ENCODE measurements around the gene HNMT.

Gene HNMT

GRCh38 chr2:138023976-138024375, 59.7 kb downstream of the HNMT start:
- Histone ChIP-seq H3K36me3 (ENCODE audit: control insufficient read depth in 2 of 2, insufficient read depth in 2 of 2, low read length in 2 of 2) (no peaks in the 10 kb centered on the region), H3K27me3 (ENCODE audit: control insufficient read depth in 1 of 2, insufficient read depth in 2 of 2, low read length in 2 of 2) (no peaks in the 10 kb centered on the region), H3K27ac (ENCODE audit: low read length) (no peak overlapping the region), H3K4me3 (ENCODE audit: low read length in 2 of 2) (no peak overlapping the region), H3K9me3 (ENCODE audit: control insufficient read depth in 2 of 2, low read length in 2 of 2) (no peaks in the 10 kb centered on the region), H3K9ac (ENCODE audit: low read length in 2 of 2) (no peak overlapping the region), H3K4me1 (ENCODE audit: control insufficient read depth, insufficient read depth, low read length) (no peaks in the 10 kb centered on the region)

DNA sequence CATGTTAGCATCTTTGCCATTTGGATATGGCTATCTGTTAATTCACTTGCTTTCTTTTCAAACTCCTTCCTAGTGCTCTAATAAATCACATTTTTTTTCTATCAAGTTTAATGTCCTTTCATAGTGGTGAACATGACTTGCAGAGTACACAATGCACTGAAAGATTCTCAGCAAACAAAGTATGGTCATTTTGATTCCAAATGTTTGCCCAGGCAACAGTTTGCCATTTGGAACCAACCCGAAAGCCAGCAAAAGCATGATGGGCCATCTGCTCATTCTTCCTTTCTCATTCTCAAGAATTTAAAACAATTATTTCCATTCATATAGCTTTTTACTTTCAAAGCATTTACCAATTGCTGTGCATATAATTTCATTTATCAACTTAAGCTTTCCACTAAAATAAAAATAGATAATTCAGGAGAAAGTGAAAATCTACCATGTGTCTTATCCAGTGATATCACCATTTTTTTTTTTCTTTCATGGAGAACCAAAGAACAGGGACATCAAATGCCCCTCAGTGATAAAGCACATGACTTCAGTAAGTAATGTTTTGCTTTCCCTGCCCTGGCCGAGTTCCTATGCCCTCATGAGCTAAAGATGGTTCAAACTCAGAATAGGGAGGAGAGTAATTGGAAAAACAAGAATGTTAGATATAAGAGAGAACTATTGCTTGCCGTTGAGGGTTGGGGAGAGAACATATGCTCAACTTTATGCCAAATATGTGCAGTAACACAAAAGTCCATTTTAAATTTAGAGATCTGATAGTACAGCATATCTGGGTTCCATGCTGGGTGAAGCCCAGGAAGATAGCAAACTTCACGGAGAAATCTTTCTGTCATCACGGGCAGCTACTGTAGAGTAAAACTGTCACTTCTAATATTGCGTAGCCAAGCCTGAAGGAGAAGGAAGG, 62.1 kb downstream of the HNMT start:
- no peak overlapping the region for H3K27ac ChIP-seq (ENCODE audit: low read length)
- no peaks in the 10 kb centered on the region for H3K36me3 ChIP-seq (ENCODE audit: control insufficient read depth in 2 of 2, insufficient read depth in 2 of 2, low read length in 2 of 2)
- no peaks in the 10 kb centered on the region for H3K4me1 ChIP-seq (ENCODE audit: control insufficient read depth, insufficient read depth, low read length)
- no peak overlapping the region for H3K4me3 ChIP-seq (ENCODE audit: low read length in 2 of 2)
- no peaks in the 10 kb centered on the region for H3K27me3 ChIP-seq (ENCODE audit: control insufficient read depth in 1 of 2, insufficient read depth in 2 of 2, low read length in 2 of 2)
- no peak overlapping the region for H3K9ac ChIP-seq (ENCODE audit: low read length in 2 of 2)
- no peaks in the 10 kb centered on the region for H3K9me3 ChIP-seq (ENCODE audit: control insufficient read depth in 2 of 2, low read length in 2 of 2)

- Histone ChIP-seq H3K4me1 (ENCODE audit: control insufficient read depth, insufficient read depth, low read length) (no peaks in the 10 kb centered on the region), H3K9me3 (ENCODE audit: control insufficient read depth in 2 of 2, low read length in 2 of 2) (no peaks in the 10 kb centered on the region), H3K27me3 (ENCODE audit: control insufficient read depth in 1 of 2, insufficient read depth in 2 of 2, low read length in 2 of 2) (no peaks in the 10 kb centered on the region), H3K4me3 (ENCODE audit: low read length in 2 of 2) (no peak overlapping the region), H3K27ac (ENCODE audit: low read length) (no peak overlapping the region), H3K9ac (ENCODE audit: low read length in 2 of 2) (no peak overlapping the region), H3K36me3 (ENCODE audit: control insufficient read depth in 2 of 2, insufficient read depth in 2 of 2, low read length in 2 of 2) (no peaks in the 10 kb centered on the region)
Measured at GRCh38 chr2:138028538-138028937, 64.3 kb downstream of the HNMT start.

GRCh38 chr2:138029276-138029675, 65.0 kb downstream of the HNMT start:
- Histone ChIP-seq H3K27me3 (ENCODE audit: control insufficient read depth in 1 of 2, insufficient read depth in 2 of 2, low read length in 2 of 2) (no peaks in the 10 kb centered on the region), H3K4me1 (ENCODE audit: control insufficient read depth, insufficient read depth, low read length) (no peaks in the 10 kb centered on the region), H3K4me3 (ENCODE audit: low read length in 2 of 2) (no peak overlapping the region), H3K9me3 (ENCODE audit: control insufficient read depth in 2 of 2, low read length in 2 of 2) (no peaks in the 10 kb centered on the region), H3K36me3 (ENCODE audit: control insufficient read depth in 2 of 2, insufficient read depth in 2 of 2, low read length in 2 of 2) (no peaks in the 10 kb centered on the region), H3K9ac (ENCODE audit: low read length in 2 of 2) (no peak overlapping the region), H3K27ac (ENCODE audit: low read length) (no peak overlapping the region)

DNA sequence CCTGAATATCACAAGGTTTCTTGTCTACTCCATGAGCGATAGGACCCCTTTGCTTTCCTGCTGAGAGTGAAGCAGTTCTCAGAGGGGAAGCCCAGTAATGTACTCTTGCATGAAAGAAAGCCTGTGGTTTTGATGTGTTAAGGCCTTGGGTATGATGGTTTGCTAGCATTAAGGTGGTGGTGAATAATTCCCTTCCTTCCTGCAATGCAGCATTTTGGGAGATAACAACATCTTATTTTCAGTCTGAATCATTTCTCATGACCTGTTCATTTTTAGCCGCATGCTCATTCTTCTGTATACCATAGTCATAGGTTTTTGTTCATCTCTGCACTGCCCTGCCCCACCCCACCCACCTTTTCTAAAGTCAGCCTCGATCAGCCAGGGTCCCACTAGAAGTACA, 66.2 kb downstream of the HNMT start:
- H3K4me1 ChIP-seq (ENCODE audit: control insufficient read depth, insufficient read depth, low read length): no peaks in the 10 kb centered on the region
- H3K9me3 ChIP-seq (ENCODE audit: control insufficient read depth in 2 of 2, low read length in 2 of 2): no peaks in the 10 kb centered on the region
- H3K36me3 ChIP-seq (ENCODE audit: control insufficient read depth in 2 of 2, insufficient read depth in 2 of 2, low read length in 2 of 2): no peaks in the 10 kb centered on the region
- H3K27me3 ChIP-seq (ENCODE audit: control insufficient read depth in 1 of 2, insufficient read depth in 2 of 2, low read length in 2 of 2): no peaks in the 10 kb centered on the region
- no peak overlapping the region for H3K27ac ChIP-seq (ENCODE audit: low read length)
- H3K4me3 ChIP-seq (ENCODE audit: low read length in 2 of 2): no peak overlapping the region
- no peak overlapping the region for H3K9ac ChIP-seq (ENCODE audit: low read length in 2 of 2)

GRCh38 chr2:138032334-138032733, 68.1 kb downstream of the HNMT start:
- no peaks in the 10 kb centered on the region for H3K9me3 ChIP-seq (ENCODE audit: control insufficient read depth in 2 of 2, low read length in 2 of 2)
- H3K27ac ChIP-seq (ENCODE audit: low read length): no peak overlapping the region
- no peaks in the 10 kb centered on the region for H3K4me1 ChIP-seq (ENCODE audit: control insufficient read depth, insufficient read depth, low read length)
- H3K36me3 ChIP-seq (ENCODE audit: control insufficient read depth in 2 of 2, insufficient read depth in 2 of 2, low read length in 2 of 2): no peaks in the 10 kb centered on the region
- no peaks in the 10 kb centered on the region for H3K27me3 ChIP-seq (ENCODE audit: control insufficient read depth in 1 of 2, insufficient read depth in 2 of 2, low read length in 2 of 2)
- H3K9ac ChIP-seq (ENCODE audit: low read length in 2 of 2): no peak overlapping the region
- no peak overlapping the region for H3K4me3 ChIP-seq (ENCODE audit: low read length in 2 of 2)

DNA sequence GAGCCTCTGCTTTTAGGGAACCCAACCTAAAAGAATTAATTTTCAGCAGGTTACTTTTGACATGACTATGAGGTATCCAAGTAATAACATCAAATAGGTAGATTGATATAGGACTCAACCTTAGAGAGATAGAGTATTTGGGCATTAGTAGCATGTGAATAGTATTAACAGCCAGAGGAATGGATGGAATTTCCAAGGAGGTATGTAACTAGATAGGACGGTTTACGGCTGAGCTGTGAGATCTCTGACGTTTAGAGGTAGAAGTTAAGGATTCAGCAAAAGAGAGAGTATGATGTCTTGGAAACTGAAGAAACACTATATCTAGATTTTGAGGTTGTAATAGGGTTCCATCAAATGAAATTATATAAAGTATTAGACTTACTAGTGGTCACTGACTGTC, 70.3 kb downstream of the HNMT start:
- no peak overlapping the region for H3K4me3 ChIP-seq (ENCODE audit: low read length in 2 of 2)
- no peaks in the 10 kb centered on the region for H3K4me1 ChIP-seq (ENCODE audit: control insufficient read depth, insufficient read depth, low read length)
- no peak overlapping the region for H3K9ac ChIP-seq (ENCODE audit: low read length in 2 of 2)
- no peaks in the 10 kb centered on the region for H3K36me3 ChIP-seq (ENCODE audit: control insufficient read depth in 2 of 2, insufficient read depth in 2 of 2, low read length in 2 of 2)
- no peaks in the 10 kb centered on the region for H3K9me3 ChIP-seq (ENCODE audit: control insufficient read depth in 2 of 2, low read length in 2 of 2)
- no peak overlapping the region for H3K27ac ChIP-seq (ENCODE audit: low read length)
- H3K27me3 ChIP-seq (ENCODE audit: control insufficient read depth in 1 of 2, insufficient read depth in 2 of 2, low read length in 2 of 2): no peaks in the 10 kb centered on the region

DNA sequence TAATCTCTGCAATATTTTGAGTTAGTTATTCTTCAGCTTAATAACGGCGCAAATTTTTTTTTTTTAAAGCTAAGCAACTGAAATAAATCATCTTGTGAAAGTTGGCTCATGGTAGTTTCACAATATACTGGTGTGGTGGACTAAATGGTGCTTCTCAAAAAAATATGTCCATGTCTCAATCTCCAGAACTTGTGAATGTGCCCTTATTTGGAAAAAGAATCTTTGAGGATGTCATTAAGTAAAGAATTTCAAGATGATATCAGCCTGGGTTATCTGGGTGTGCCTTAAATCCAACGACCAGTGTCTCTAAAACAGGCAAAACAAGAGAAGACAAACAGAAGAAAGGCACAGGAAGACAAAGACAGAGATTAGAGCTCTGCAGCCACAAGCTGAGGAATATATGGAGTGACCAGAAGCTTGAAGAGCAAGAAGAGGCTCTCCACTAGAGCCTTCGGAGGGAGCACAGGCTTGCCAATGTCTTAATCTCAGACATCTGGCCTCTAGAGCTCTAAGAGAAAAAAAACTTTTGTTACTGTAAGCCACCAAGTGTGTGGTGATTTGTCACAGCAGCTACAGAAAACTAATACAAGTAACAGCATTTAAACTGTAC, 71.4 kb downstream of the HNMT start:
- Histone ChIP-seq H3K27ac (ENCODE audit: low read length) (no peak overlapping the region), H3K4me3 (ENCODE audit: low read length in 2 of 2) (no peak overlapping the region)

GRCh38 chr2:138036522-138036921, 72.2 kb downstream of the HNMT start:
- H3K36me3 ChIP-seq (ENCODE audit: control insufficient read depth in 2 of 2, insufficient read depth in 2 of 2, low read length in 2 of 2): no peaks in the 10 kb centered on the region
- no peaks in the 10 kb centered on the region for H3K27me3 ChIP-seq (ENCODE audit: control insufficient read depth in 1 of 2, insufficient read depth in 2 of 2, low read length in 2 of 2)
- no peak overlapping the region for H3K9ac ChIP-seq (ENCODE audit: low read length in 2 of 2)
- no peaks in the 10 kb centered on the region for H3K4me1 ChIP-seq (ENCODE audit: control insufficient read depth, insufficient read depth, low read length)
- no peak overlapping the region for H3K4me3 ChIP-seq (ENCODE audit: low read length in 2 of 2)
- no peaks in the 10 kb centered on the region for H3K9me3 ChIP-seq (ENCODE audit: control insufficient read depth in 2 of 2, low read length in 2 of 2)
- H3K27ac ChIP-seq (ENCODE audit: low read length): no peak overlapping the region

More for the DNA sequence above, 71.4 kb downstream of the HNMT start:
- Histone ChIP-seq H3K9me3 (ENCODE audit: control insufficient read depth in 2 of 2, low read length in 2 of 2) (no peaks in the 10 kb centered on the region), H3K4me1 (ENCODE audit: control insufficient read depth, insufficient read depth, low read length) (no peaks in the 10 kb centered on the region), H3K36me3 (ENCODE audit: control insufficient read depth in 2 of 2, insufficient read depth in 2 of 2, low read length in 2 of 2) (no peaks in the 10 kb centered on the region), H3K27me3 (ENCODE audit: control insufficient read depth in 1 of 2, insufficient read depth in 2 of 2, low read length in 2 of 2) (no peaks in the 10 kb centered on the region), H3K9ac (ENCODE audit: low read length in 2 of 2) (no peak overlapping the region)

DNA sequence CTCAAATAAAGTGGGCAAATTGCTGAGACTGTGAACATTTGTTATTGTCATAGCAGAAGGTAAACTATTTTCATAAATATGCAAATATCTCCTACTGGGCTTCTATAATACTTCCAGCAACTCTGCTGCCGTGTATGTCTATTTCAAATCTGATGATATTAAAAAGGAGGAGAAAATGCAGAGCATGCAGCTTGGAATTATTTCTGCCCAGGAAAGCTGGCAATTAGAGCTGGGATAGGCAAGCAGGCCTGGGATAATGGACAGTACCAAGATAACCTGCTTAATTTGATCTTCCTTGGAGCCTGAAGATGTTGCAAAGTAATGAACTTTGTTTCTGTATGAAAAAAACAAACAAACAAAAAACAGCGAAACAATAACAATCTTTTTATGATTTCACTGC, 72.8 kb downstream of the HNMT start:
- no peak overlapping the region for H3K4me3 ChIP-seq (ENCODE audit: low read length in 2 of 2)
- no peak overlapping the region for H3K27ac ChIP-seq (ENCODE audit: low read length)
- no peaks in the 10 kb centered on the region for H3K4me1 ChIP-seq (ENCODE audit: control insufficient read depth, insufficient read depth, low read length)
- no peaks in the 10 kb centered on the region for H3K9me3 ChIP-seq (ENCODE audit: control insufficient read depth in 2 of 2, low read length in 2 of 2)
- H3K9ac ChIP-seq (ENCODE audit: low read length in 2 of 2): no peak overlapping the region
- H3K36me3 ChIP-seq (ENCODE audit: control insufficient read depth in 2 of 2, insufficient read depth in 2 of 2, low read length in 2 of 2): no peaks in the 10 kb centered on the region
- no peaks in the 10 kb centered on the region for H3K27me3 ChIP-seq (ENCODE audit: control insufficient read depth in 1 of 2, insufficient read depth in 2 of 2, low read length in 2 of 2)

- no peak overlapping the region for H3K9ac ChIP-seq (ENCODE audit: low read length in 2 of 2)
- no peaks in the 10 kb centered on the region for H3K36me3 ChIP-seq (ENCODE audit: control insufficient read depth in 2 of 2, insufficient read depth in 2 of 2, low read length in 2 of 2)
- no peak overlapping the region for H3K27ac ChIP-seq (ENCODE audit: low read length)
- no peaks in the 10 kb centered on the region for H3K9me3 ChIP-seq (ENCODE audit: control insufficient read depth in 2 of 2, low read length in 2 of 2)
- H3K4me3 ChIP-seq (ENCODE audit: low read length in 2 of 2): no peak overlapping the region
- H3K4me1 ChIP-seq (ENCODE audit: control insufficient read depth, insufficient read depth, low read length): no peaks in the 10 kb centered on the region
- H3K27me3 ChIP-seq (ENCODE audit: control insufficient read depth in 1 of 2, insufficient read depth in 2 of 2, low read length in 2 of 2): no peaks in the 10 kb centered on the region
Measured at GRCh38 chr2:138040616-138041015, 76.3 kb downstream of the HNMT start.

Data from stomach smooth muscle (tissue), 2 donors.